GM18873 (cell line): ENCODE data around the gene ANKUB1.

Experiments used
- ATAC-seq: cut with Tn5 transposase; IDR thresholded peaks from one replicate; pipeline ENCODE4 v1.9.1; 2021; ENCODE audit warnings: mild to moderate bottlenecking, moderate library complexity, moderate number of reproducible peaks; ENCODE audit not compliant: unreplicated experiment, low FRiP score

ANKUB1 gene

DNA sequence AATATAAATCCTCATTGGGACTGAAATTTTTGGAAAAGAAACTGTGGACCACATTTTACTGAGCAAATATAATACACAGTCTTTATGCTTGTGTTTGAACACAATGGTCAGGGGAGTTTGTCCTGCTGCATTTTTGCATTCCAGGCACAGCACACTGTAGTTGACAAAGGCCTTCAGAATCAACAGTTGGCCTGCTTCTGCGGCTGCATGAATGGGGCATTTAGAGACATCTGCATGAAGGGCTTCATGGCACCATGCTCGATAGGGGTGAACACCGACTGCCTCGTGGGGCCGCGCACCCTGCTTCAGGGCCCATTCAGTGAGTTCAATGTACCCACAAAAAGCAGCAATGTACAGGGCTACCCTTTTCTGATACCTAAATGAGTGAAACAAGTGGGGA is 24.6 kb downstream of the ANKUB1 start:
- no peak for ATAC-seq

DNA sequence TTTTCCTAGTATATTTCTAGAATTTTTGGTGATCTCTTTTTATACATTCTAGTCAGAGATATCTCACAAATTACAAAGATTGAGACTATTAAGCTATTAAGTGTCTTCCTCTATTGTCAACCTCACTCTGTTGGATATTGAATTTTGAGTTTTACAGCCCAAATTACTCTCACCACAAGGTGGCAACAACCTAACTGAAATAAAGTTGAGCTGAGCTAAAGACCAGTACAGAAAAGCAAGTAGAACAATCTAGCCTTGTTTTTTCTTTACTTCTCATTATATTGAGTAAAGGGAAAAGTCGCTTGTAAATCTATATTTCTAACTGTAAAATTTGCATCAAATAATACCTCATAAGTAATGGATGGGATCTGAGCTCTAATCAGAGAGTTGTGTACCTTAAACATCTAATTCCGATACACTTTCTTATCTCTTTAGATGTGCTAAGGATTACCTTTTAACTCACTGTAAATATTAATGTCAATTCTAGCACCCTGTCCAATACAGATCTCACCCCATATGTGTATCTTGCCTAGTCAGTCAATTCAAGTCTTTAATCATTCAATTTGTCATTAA is 26.5 kb downstream of the ANKUB1 start:
- ATAC-seq = no peak

DNA sequence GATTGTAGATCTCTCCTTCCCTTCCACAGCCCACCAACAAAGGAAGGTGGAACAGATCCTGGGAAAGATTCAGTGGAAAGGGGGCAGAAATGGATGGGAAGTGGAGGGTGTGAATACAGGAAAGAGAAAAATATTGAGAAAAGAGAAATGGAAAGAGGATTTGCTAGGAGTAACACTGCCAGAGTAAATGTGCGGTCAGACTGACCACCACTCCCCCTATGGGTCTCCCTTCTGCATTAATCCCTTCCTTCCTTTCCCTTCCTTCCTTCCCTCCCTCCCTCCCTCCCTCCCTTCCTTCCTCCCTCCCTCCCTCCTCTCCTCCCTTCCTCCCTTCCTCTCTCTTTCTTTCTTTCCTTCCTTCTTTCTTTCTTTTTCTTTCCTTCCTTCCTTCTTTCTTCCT is 28.1 kb downstream of the ANKUB1 start:
- no peak for ATAC-seq

DNA sequence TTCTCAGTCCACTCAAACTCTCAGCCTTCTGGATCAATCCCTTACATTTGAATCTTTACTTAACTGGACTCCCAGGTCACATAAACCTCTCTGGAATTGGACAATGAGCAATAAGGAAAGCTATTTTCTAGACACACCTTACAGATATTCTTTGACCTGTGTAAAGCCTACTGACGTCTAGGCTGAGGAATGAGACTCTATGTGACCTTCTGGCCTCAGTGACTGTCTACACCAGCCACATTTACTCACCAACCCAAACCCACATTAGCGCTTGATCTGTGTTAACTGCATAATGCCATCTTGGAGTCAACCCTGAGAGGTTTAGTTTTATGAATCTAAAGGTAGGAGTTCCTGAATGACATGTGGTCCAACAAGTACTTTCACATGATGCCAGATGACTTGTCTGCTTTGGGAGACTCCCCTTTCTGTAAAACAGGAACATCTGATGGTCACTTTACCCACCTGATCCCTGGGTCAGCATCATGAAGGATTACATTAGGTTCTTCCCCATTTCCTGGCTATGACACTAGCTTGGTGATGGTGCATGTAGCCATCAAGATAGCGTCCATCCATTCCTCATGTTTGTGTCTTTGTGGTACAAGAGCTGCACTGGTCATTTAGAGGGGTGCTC is 28.7 kb downstream of the ANKUB1 start:
- ATAC-seq = no peak

DNA sequence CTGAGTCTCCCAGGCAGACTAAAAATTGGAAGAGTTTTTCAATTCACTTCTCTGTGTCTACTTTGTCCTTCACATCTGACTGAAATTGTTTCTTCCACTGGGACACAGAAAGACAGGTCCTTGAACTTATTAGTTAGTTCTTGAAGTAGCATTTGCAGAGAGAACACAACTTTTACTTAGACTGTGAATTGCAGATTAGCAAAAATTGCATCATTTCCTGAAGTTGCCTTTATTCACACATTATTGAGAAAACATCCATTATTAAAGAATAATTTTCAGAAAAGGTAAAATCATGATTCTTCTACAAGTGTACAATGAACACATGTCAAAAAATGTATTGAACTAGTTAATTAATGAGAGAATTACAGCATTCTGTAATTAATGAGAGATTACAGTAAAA is 38.6 kb downstream of the ANKUB1 start:
- ATAC-seq = no peak

DNA sequence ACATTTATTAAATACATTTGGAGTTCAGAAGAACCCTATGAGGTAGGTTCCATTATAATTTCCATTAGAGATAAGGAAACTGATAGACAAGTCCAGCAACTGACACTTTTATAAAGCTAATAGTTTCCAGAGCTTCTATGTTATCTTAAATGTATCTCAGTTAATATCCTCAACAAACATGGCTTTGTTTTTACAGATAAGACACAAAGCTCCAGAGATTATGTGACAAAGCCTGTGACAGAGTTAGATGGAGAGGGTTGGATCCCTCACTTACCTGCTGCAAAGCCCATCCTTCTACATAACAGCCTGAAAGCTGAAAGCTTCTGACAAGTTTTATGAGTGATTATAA is 39.6 kb downstream of the ANKUB1 start:
- no peak for ATAC-seq

DNA sequence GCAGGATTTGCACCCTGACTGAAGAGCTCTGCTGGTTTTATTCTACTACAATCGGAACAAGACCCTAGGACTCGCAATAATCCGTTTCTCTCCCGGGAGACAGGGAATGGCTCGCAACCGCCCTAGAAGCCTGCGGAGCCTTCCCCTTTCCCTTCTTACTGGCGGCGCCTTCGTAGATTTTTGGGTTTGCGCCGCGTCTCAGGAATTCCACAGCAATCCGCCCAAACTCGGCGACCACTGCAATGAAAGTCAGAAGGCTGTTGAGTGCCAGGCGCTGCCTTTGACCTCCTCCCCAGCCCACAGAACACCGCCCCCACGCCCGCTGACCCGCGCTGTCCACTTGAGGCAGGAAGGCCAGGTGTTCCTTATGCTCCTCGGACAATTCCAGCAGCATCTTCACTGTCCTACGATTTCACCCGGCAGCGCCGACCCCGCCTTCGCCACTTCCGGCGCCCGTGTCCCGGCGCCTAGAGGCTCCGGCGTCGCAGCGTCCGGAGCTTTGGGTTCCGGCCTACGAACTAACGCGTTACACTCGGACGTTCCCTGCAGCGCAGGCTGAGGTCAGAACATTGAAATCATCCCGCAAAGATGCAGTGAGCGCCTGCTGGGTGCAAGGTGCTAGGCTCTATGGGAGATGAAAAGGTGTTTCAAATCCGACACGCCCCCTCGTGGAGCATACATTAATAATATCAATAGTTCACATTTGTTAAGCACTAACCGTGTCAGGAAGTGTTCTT is 40.1 kb downstream of the ANKUB1 start, which contains the start of gene COMMD2:
Gene COMMD2 (minus strand): TSS at position 439 of the 737 bp plus-strand sequence. CDS start 45 bp downstream, at position 394.
- ATAC-seq = peak; percentile 99

DNA sequence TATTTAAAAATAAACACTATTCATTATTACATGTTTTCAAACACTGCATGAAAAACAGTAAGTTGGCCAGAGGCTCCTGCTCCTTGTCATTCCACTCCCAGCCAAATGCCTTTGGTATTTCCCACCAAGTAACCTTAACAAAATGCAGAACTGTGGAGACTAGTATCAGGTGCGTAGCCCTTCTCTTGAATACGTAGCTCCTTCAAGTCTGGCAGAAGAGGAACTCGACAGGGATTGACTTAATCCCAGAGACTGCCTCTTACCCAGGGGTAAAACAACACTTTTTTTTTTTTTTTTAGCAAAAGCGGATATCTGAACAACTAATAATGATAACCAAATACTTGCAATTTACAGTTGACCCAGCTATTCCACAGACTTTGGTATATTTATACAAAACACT is 40.8 kb downstream of the ANKUB1 start:
- no peak for ATAC-seq

DNA sequence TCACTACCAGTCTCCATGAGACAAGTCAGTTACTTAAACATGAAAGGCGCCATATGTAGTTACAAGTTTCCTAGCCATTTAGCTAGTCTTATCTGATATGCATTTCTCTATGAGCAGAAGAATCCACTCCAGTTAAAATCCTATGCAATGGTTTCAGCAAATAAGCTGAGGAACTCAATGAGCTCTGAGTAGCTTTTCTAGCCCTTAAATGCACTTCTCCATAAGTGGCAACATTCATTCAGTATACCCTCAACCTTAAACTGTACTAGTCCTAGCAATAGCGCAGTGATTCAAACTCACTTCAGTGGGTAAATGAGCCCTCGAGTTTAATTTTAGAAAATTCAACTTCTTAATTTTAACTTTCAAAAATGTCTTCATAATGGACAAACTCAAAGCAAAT is 47.7 kb downstream of the ANKUB1 start:
- ATAC-seq = no peak

DNA sequence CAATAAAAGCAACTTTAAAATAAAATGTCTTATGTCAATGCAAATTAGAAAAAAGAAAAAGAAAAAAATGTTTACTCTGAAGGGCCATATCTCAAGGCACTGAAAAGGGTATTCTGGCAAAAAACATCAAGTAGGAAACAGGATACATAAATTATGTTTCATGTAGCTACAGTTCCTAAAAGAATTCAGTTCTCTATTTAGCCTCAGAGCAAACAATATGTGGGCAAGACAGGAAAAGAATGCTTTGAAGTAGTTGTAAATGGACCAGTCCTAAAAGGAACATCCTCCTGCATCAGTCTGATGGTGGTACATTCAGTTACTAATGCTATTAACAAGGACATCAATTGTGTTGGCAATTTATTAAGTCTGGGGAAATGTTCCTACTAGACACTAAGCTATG is 48.2 kb downstream of the ANKUB1 start:
- no peak for ATAC-seq

DNA sequence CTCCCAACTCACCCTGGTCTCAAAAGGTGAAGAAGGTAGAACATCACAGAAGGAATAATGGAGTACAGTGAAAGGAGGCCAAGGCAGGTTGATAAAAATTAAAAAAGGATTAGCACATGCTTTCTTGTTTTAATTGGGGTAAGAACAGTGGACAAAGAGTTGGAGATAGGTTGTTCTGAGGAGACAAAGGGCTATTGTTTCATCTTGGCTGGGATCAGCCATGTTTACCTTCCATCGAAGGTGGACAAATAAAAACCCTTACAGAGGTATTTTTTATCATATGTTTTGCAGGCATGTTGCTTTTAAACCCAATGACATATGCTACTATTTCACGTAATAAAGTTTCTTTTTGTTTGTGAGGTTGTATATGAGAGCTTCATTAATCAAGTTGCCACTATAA is 53.0 kb downstream of the ANKUB1 start:
- ATAC-seq = no peak

DNA sequence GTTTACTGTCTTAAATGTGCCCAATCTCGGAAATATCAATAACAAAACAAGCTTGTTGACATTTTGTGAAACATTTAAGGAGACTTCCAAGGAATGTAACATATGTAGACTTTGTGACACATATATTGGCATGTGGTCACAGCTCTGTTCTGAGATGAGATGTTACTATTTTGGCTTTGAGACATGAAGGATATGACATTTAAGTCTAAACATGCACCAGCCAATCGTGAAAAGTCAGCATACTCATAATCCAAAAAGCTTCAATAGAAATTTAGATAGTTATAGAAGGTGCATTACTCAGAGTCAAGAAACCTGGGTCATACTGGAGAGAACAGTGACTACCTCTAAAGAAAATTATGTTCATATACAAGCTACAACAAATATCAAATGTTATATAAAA is 53.5 kb downstream of the ANKUB1 start:
- no peak for ATAC-seq

DNA sequence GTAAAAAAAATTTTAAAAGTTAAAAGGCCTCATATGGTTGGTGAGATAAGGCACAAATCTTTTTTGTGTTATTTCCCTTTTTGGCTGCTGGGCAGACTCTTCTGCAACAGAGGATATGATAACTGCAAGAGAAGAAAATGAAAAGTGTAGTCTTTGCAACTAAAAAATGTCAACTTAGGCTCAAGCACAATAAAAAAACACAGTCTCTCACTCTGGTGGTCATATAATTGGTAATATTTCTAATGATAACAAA is 55.5 kb downstream of the ANKUB1 start:
- ATAC-seq = no peak

DNA sequence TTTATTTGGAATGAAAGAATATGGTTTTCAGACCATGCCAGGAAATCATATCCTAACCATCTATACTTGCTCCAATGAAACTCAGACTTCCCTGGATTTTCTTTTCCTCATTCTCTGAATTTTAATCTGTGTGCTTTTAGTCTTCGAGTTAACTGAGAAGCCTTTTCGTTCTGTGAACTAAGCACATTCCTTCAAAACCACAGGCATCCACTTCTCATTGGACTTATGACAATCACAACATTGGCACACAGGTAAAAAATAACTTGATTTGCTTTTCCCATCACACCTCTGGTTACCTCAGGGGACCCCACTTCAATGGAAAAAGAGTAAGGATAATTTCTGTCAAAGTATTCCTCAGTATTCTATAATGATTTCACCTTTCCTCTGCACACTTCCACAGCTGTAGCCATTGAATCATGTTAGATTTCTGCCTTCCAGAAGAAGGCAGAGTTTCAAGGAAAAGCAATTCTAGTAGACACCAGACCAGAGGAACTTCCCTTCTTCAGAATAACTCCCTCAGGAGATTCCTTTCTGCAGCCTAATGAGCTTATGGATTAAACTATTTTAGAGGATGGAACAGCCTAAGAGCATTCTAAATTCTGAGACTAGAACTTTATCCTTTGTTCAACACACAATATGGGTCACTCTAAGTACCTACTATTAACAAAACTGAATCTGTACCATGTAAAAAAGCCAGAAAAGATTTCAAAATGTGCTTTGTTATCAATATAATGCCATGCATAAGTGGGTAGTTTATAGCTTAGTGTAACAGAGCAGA is 56.0 kb downstream of the ANKUB1 start:
- ATAC-seq = no peak

DNA sequence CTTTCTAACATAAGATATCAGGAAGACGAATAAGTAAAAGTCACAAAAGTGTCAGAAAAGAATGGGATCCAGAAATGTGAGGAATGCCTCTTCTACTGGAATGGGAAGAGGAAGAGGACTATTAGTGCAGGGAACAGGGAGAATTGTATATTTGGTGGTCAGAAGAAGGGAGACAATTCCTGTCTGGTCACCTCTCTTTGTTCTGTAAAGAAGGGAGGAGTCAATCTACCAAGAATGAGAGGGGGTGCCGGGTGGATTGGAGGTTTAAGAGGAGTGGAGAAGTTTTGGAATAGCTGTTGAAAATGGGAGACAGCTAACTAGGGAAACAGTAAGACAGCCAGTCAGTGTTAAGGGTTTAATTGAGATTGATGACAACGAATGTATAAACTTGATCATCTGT is 60.1 kb downstream of the ANKUB1 start:
- no peak for ATAC-seq

DNA sequence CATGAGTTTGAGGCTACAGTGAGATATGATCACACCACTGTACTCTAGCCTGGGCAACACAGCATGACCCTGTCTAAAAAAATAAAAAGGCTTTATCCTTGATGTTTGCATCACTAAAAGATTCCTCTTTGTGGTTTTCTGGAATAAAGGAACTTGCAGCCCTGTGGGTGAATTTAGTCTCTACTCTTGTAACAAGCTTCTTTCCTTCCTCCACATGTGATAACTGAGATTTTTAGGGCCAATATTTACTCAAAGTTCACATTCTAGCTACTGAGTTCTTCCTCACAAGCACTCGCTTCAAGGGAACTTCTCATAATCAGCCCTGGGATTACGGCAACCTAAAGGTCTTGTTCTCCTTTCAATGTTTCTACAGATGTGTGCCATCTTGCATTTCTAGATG is 64.7 kb downstream of the ANKUB1 start:
- ATAC-seq = no peak

DNA sequence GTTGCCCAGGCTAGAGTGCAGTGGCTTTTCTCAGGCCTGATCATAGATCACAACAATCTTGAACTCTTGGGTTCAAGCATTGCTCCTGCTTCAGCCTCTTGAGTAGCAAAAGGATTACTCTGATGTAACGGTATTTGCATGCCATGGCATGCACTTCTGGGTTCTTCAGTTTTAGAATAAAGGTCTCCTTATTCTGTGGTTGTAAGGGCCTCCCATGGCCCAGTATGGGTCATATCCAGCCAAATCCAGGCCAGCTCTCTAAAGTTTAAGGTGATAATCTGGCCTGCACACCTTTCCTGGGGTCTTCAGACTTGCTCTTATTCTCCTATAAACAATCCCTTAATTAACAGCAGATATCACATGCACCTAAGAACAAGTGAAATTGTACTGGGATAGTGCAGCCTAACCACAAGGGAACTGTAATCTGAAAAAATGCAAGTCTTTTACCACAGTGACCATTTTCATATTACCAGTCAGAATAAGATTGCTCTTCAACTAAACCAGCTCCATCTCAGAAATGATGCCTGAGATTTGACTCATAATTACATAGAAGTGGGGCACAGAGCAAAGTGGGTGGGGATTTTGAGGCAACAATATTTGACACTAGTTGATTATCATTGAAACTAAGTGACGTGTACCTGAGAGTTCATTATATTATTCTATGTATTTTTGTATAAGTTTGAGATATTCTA is 65.5 kb downstream of the ANKUB1 start:
- peak; percentile 82 for ATAC-seq

DNA sequence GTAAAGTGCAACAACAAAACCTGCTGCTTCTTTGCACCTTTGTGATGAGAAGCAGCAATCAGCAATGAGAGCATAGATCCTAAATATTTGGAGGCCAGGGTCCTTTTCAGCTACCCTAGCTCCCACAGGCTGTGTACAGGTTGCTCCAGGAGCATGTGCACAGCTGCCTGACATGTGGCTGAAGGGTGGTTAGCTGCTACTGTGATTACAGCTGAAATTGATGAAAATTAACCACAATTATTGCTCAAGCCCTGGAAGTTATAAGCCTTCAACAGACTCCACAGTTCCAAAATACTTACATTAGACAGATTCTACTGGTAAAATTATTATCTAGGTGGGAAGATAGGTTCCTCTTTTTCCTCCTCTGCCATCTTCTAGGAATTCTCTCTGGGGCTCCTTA is 68.6 kb downstream of the ANKUB1 start:
- no peak for ATAC-seq

DNA sequence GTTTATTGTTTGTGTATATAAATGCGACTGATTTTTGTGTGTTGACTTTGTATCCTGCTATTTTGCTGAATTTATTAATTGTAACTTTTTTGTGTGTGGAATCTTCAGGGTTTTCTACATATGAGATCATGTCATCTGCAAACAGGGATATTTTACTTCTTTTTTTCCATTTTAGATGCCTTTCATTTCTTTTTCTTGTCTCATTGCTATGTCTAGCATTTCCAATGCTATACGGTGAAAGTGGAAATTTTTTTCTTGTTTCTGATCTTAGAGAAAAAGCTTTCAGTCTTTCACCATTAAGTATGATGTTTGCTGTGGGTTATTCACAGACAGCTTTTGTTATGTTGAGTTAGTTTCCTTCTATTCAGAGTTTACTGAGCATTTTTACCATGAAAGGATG is 71.4 kb downstream of the ANKUB1 start:
- no peak for ATAC-seq

DNA sequence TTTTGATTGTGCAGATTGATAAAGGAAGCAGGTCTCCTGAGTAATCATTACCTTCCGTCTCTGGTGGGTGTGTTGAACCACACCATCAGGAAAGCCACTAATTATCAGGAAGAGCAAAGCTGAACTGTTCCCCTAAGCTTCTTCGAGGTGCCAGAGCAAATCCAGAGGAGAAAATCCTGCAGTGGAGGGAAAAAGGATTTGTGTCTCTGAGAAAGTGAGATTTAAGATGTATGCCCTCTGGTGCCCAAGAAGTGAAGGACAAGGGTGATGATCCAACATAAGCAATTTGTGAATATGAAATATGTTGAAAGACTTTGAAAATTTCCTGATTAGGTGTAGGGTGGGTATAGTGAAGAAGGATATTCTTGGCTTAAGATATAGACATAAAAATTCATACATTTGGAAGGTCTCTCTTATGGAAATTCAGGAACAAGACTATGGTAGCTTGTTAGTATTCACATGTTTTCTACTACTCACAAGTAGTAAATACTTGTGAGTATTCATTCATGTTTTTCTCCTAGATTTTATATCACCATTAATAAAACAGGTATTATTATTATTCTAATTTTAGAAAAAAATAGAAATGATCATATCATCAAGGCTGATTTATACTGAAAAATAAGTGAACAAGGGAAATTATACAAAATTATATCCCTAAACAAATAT is 74.8 kb downstream of the ANKUB1 start:
- no peak for ATAC-seq
